CD4-positive, alpha-beta T cell treated with Interleukin-10 for 1 hour (primary cell): ENCODE measurements around the gene PAQR9.

Source experiments
- DNase-seq: peaks from one replicate; pipeline ENCODE4 v3.0.0-alpha.2; 2020

PAQR9 gene

DNA sequence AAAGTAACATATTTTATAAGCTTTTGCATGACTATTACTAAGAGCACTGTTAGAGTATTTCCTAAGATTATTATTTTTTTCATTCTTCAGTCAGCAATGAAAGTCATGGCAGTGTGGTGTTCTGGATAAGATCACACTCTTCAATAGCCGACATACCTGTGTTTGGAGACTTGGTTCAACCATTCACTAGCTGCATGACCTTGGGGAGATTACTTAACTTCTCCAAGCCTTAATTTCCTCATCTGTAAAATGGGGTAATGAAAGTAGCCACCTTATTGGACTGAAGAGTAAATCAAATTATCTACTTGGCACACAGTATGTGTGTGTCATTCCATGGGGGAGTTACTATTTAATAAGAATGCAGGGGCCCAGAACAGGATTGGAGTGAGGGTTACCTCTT, 50.0 kb downstream of the PAQR9 start:
- DNase-seq = no peak

DNA sequence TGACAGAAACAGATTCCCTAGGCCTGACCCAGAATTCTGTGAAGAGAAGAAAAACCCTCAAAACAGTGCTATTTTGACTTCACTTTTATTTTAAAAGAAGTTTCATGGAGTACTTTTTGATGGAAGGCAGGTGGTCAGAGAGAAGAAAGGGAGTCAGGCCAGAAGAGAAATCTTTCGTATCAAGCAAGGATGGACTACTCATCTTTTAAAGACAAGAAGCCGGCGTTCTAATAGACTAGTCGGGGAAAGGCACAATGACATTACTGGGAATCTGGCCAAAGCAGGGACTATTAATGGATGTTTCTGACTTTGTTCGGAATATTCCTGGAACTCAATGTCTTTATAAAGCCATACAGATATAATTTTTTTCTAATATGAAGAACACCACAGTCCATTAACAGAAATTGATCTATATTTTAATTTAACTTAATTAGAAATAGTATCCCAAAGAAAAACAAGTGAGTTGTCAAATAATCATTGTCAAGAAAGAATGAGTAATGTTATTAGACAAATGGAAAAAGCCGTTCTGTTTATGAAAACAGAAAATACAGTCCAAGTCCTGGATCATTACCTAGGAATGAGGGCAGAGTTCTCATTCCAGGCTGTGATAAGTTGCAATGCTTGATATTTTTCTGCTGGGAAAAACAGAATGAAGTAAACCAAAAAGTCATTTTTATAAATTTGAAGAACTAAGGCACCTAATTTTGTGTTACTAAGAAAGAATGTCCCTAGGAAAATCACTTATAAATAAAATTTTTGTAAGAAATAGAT, 50.9 kb downstream of the PAQR9 start:
- no peak for DNase-seq
